NCI-H1092 (cell line): ENCODE measurements around the gene SRC.

Experiments used
- DNase-seq: peaks from one replicate; lab custom pipeline; 2025; lab: John Stamatoyannopoulos, UW

SRC gene

DNA sequence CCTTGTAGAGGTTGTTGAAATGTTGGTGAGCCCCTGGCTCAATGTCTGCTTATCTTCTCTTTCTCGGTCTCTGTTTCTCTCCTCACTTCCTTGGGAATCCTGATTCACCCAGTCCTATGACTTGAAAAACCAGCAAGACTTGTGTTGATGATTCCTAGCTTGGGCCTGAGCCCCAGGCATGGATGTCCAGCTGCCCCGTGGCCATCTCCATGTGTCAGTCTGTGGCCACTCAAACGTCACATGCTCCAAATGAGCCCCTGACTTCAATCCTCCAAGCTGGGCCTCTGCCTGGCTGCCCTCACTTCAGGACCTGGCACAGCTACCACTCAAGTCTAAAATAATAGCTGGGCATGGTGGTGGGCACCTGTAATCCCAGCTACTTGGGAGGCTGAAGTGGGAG, 81.0 kb downstream of the SRC start:
- no peak for DNase-seq

GRCh38 chr20:37430044-37430443, 84.1 kb downstream of the SRC start:
- no peak for DNase-seq

DNA sequence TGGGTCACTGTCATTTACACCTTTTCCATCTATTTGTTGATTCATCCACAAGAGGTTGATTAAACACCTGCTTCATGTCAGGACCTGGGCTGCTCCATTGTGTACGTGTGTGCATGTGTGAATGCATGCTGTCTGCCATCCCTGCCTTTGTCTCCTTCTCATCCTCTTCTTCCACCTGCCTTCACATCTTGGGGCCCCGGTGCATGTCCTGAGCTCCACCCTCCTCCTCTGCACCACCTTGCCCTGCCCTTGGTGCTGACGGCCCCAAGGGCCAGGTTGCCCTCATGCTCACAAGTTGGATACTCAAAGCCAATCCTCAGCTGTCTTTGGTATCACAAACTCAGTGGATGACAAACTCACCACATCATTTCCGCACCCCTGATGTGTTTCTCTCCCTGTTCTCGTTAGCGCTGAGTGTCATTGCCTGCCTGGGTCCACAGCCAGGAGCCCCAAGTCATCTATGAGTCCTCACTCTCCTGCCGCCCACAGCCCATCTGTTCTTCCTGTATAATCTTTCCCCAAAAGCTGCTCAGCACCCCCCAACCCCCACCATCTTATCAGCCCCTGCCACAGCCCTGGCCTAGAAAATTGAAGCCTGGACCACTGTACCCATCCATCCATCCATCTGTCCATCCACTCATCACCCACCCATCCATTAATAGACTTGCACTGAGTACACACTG, 85.0 kb downstream of the SRC start:
- no peak for DNase-seq

DNA sequence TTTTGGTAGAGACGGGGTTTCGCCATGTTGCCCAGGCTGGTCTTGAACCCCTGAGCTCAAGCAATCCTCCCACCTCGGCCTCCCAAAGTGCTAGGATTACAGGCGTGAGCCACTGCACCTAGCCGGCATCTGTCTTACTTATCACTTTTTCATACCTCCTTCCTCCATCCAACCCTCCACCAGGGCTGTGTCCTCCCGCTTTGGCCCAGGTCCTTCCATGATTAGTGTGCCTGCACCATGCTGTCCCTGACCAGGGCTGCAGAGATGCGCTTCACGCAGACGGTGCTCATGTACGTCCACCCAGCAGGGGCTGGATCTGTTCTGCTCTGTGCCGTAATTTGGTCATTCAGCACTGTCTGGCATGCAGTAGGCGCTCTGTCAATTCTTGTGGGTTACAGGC, 85.8 kb downstream of the SRC start:
- no peak for DNase-seq

DNA sequence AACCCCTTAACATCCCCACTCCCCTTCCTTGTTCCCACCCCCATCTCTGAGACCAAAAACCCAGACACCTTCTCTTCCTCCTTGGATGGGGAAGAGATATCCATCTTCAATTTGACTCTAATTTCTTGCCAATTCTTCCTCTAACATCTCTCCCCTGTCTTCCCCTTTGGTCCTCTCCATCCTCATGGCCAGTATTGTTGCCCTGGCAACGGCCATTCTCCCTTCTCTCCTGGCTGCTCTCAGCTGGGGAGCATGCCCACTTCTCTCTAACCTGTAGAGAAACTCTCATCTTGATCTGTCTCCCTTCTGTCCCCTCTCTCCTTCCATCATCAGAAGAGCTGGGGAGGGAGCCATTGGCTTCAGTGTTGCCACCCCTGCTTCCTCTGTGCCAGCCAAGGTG, 86.7 kb downstream of the SRC start:
- no peak for DNase-seq

DNA sequence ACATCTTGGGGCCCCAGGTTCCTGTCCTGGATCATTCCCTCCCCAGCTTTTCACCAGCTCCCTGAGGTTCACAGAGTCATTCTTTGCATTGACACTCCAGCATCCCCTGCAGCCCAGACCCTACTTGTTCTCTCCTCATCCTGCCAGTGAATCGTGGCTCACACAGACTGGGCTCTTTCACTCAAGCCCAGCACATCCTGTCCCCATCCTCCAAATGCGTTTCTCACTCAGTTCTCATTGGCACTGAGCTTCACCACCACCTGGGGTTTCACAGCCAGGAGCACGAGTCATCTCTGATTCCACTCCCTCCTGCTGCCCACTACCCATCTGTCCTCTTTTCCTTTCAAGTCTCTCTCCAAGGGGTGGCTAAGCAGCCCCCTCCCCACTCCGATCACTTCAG, 89.7 kb downstream of the SRC start:
- DNase-seq, result no peak

- DNase-seq, result no peak
These were observed 90.7 kb downstream of the SRC start for GRCh38 chr20:37436527-37437186.

GRCh38 chr20:37437676-37438075, 91.7 kb downstream of the SRC start:
- DNase-seq, result no peak

- no peak for DNase-seq
These were observed 92.7 kb downstream of the SRC start for GRCh38 chr20:37438464-37439222.

DNA sequence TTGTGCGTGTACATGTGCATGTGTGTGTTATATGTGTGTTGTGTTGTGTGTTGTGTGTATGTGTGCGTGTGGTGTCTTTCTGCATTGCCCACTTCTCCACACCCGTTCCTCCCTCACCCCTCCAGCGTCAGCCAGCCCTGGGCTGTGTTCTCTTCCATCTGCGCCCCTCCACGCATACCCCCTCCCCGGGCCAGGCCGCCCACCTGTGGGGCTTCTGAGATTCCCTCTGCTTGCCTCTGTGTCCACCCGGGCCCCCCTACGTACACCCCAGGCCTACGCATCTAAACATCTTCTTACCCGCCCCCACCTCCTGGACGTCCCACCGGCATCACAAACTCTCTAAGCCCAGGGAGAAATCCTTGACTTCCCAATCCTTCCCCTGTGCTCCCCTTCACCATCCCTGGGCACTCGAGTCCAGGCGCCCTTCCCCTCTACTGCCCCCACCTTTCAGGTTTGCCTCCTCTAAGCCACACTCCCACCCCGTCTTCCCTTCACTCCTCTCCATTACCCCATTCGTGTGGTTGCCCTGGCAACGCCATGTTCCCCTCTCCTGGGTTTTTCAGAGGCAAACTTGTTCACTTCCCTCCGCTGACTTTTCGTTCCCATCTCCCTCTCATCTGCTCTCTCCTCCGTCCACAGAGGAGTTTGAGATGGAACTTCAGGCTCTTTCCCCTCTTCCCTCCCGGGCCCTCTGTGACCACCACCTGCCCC, 93.4 kb downstream of the SRC start:
- no peak for DNase-seq

DNA sequence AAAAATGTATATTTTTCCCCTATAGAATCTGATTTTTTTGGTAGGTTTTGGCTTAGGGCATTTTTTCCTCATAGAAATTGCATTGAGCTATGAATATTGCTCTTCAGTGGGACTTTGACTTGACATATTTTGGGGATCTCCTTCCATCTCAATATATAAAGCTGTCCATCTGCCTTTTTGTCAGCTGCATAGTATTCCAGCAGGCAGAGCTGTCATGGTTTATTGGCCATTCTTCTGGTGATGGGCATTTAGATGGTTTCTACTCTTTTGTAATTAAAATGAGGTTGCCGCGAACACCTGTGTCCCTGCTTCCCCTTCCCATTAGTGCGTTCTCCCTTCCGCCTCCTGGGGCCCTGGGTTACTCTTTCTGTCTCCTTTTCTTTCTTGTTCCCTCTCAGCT, 95.1 kb downstream of the SRC start:
- no peak for DNase-seq

DNA sequence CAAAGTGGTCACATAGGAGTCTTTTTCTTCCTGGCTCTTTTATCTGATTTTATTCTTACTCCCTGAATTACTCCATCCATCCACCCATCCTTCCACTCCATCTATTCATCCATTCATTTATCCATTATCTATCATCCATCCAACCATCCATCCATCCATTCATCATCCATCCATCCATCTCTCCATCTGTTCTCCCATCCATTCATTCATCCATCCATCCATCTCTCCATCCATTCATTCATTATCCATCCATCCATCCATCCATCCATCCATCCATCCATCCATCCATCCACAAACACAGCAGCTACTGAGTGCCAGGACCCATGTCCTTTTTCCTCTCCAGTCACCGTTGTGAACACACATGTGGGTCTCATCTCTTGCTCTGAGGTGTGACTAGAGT, 96.6 kb downstream of the SRC start:
- no peak for DNase-seq

DNA sequence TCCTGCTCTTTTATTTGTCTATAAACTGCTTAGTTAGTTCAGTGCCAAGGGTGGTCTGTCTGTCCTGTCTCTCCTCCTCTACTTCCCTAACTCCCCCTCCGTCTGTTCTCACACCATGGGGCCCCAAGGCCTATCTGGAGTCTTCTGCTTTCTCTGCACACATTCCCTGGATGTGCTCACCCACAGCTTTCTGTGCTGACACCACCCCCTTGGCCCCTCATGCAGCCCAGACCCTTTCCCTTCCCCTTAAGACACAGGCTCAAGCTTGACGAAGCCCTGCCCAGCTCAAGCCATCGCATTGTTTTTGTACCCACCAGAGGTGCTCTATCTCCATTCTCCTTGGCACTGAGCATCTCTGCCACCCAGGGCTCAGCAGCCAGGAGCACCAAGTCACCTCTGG, 97.0 kb downstream of the SRC start:
- DNase-seq, result no peak

- no peak for DNase-seq
These were observed 97.7 kb downstream of the SRC start for GRCh38 chr20:37443596-37443995.

- DNase-seq, result no peak
These were observed 99.1 kb downstream of the SRC start for GRCh38 chr20:37445041-37445440.

DNA sequence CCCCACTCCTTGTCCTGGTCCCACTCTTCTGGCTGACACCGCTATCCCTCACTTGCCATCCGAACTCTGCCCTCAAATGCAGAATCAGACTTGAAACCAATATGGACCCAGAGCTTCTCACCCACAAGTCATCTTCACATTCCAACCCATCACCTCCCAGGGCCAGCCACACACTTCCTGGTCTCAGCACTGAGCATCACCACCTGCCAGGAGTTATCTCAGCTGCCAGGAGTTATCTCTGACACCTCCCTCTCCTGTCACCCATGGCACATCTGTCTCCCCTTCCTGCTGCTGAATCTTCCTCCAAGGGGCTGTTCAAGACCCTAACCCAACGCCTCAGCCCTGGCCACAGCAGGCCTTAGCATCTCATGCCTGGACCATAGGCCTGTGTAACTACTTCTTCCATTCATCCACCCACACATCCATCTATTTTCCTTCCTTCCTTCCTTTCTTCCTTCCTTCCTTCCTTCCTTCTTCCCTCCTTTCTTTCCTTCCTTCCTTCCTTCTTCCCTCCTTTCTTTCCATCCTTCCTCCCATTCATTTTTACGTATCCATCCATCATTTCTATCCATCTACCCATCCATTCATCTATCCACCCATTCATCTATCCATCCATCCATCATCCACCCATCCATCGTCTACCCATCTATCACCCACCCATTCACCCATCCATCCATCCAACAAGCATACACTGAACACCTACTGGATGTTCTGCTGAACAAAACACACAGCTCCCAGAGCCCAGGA, 100.5 kb downstream of the SRC start:
- DNase-seq, result no peak

GRCh38 chr20:37447688-37448087, 101.7 kb downstream of the SRC start:
- no peak for DNase-seq

- no peak for DNase-seq
These were observed 103.3 kb downstream of the SRC start for GRCh38 chr20:37449276-37449675.

GRCh38 chr20:37450344-37450743, 104.4 kb downstream of the SRC start:
- DNase-seq, result no peak

GRCh38 chr20:37451616-37452015, 105.7 kb downstream of the SRC start:
- no peak for DNase-seq

DNA sequence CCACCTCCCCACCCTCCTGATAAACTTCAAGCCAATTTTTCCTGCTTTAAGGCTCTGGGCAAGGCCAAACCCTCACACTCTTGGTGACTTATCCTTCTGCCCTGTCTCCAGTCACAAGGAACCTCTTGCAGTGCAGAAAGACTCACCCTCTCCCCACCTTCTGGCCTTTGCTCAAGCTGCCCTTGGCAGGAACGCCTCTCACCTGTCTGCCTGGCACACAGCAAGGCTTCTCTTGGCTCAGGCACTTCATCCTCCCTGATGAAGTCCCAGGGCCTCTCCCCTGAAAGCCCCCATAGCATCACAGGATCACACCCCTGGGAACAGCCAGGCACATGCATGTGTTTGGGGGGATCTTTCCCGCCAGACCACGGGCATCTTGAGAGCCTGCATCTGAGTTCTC, 106.3 kb downstream of the SRC start:
- no peak for DNase-seq

DNA sequence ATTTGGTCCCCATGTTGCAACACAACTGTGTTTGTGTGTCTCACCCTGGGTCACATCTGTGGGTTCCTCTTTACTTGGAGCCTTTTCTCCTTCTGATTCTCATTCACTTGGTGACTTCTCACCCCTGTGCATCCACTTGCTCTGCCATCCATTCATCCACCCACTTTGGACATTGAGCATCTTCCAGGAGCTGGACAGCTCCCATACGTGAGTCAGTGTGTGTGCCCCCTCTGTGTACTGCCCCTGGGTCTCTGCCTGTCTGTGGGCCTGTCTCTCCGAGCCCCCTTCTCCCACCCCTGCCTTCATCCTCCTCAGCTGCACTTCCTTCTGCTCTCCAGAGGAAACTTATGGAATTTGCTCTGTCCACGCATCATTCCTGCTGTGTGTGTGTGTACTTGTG, 107.3 kb downstream of the SRC start:
- DNase-seq, result no peak
